HEK293 (cell line): ENCODE measurements around the gene SRRM5.

ENCODE experiments used
- CTCF ChIA-PET: fragments of 350-600 bp; formaldehyde crosslinking; extraction: SDS; loops from one replicate; lab custom pipeline; 2021; ENCODE audit warnings: antibody characterized with exemption; lab: Yijun Ruan, JAX
- POLR2A ChIA-PET: fragments of 300-600 bp; formaldehyde crosslinking; extraction: SDS; loops from one replicate; lab custom pipeline; 2020; ENCODE audit warnings: antibody characterized with exemption, inconsistent platforms; lab: Yijun Ruan, JAX
- H3K27ac ChIP-seq: fragments of 200-500 bp; sonication (Bioruptor generic); 2 replicates; pipeline ENCODE4 v1.5.1; 2014; ENCODE audit warnings: low read depth, low read length, control low read depth, inconsistent platforms; ENCODE audit errors: extremely low read depth
- H3K36me3 ChIP-seq, 2 experiments: fragments of 200-500 bp in 1 of 2; sonication (Bioruptor generic) in 1 of 2; 1 replicate in 1 of 2; 2 replicates in 1 of 2; pipeline ENCODE4 v1.5.1; 2014 to 2017; ENCODE audit warnings: inconsistent platforms in 2 of 2, low read length in 2 of 2; ENCODE audit not compliant: control insufficient read depth in 2 of 2, insufficient read depth in 1 of 2
- H3K4me1 ChIP-seq: fragments of 200-500 bp; sonication (Bioruptor generic); 2 replicates; pipeline ENCODE4 v1.5.1; 2014; ENCODE audit warnings: mild to moderate bottlenecking, low read length, inconsistent platforms; ENCODE audit not compliant: control insufficient read depth, insufficient read depth
- H3K4me3 ChIP-seq: 2 replicates; pipeline ENCODE4 v1.5.1; 2011; ENCODE audit warnings: low read depth, mild to moderate bottlenecking, control low read depth, low read length, moderate library complexity
- H3K9me3 ChIP-seq: fragments of 200-500 bp; sonication (Bioruptor generic); 2 replicates; pipeline ENCODE4 v1.5.1; 2014; ENCODE audit warnings: low read depth, low read length, inconsistent platforms; ENCODE audit not compliant: control insufficient read depth, insufficient read depth
- OVOL3 ChIP-seq: fragments of 450-650 bp; formaldehyde crosslinking; IDR thresholded peaks from 2 replicates; pipeline ENCODE4 v1.5.1; 2016; ENCODE audit warnings: missing biosample characterization, missing genetic modification characterization
- SCRT1 ChIP-seq: fragments of 450-650 bp; formaldehyde crosslinking; IDR thresholded peaks from 2 replicates; pipeline ENCODE4 v1.5.1; 2016; ENCODE audit warnings: missing biosample characterization, missing genetic modification characterization, borderline replicate concordance
- ZBTB17 ChIP-seq: fragments of 450-650 bp; formaldehyde crosslinking; IDR thresholded peaks from 2 replicates; pipeline ENCODE4 v1.5.1; 2016; ENCODE audit warnings: missing biosample characterization, missing genetic modification characterization
- ZNF133 ChIP-seq: fragments of 450-650 bp; formaldehyde crosslinking; IDR thresholded peaks from 2 replicates; pipeline ENCODE4 v1.5.1; 2016; ENCODE audit warnings: missing biosample characterization, missing genetic modification characterization
- ZNF146 ChIP-seq: fragments of 450-650 bp; formaldehyde crosslinking; IDR thresholded peaks from 2 replicates; pipeline ENCODE4 v1.5.1; 2016; ENCODE audit warnings: missing biosample characterization, missing genetic modification characterization
- ZNF175 ChIP-seq: fragments of 450-650 bp; formaldehyde crosslinking; IDR thresholded peaks from 2 replicates; pipeline ENCODE4 v1.5.1; 2016; ENCODE audit warnings: missing biosample characterization, missing genetic modification characterization
- ZNF211 ChIP-seq: fragments of 450-650 bp; formaldehyde crosslinking; IDR thresholded peaks from 2 replicates; pipeline ENCODE4 v1.5.1; 2016; ENCODE audit warnings: low read depth, missing biosample characterization, missing genetic modification characterization
- ZNF274 ChIP-seq, 2 experiments: fragments of 200-500 bp in 1 of 2; fragments of 450-650 bp in 1 of 2; sonication (Bioruptor generic) in 1 of 2; formaldehyde crosslinking in 1 of 2; IDR thresholded peaks; 2 replicates each; pipeline versions ENCODE4 v1.5.1 to v1.6.1; 2014 to 2016; ENCODE audit warnings: borderline replicate concordance in 1 of 2, inconsistent platforms in 1 of 2, low read length in 1 of 2, missing biosample characterization in 1 of 2, missing genetic modification characterization in 1 of 2
- ZNF354C ChIP-seq: fragments of 450-650 bp; formaldehyde crosslinking; IDR thresholded peaks from 2 replicates; pipeline ENCODE4 v1.5.1; 2016; ENCODE audit warnings: missing biosample characterization, missing genetic modification characterization, low read depth, borderline replicate concordance
- ZNF394 ChIP-seq: fragments of 450-650 bp; formaldehyde crosslinking; IDR thresholded peaks from 2 replicates; pipeline ENCODE4 v1.5.1; 2016; ENCODE audit warnings: missing biosample characterization, missing genetic modification characterization, mild to moderate bottlenecking, moderate library complexity, borderline replicate concordance
- ZNF510 ChIP-seq: fragments of 450-650 bp; formaldehyde crosslinking; IDR thresholded peaks from 2 replicates; pipeline ENCODE4 v1.5.1; 2018; ENCODE audit warnings: mild to moderate bottlenecking, missing genetic modification characterization, missing biosample characterization; ENCODE audit not compliant: insufficient replicate concordance
- ZNF600 ChIP-seq: fragments of 450-650 bp; formaldehyde crosslinking; IDR thresholded peaks from 2 replicates; pipeline ENCODE4 v1.5.1; 2016; ENCODE audit warnings: missing biosample characterization, missing genetic modification characterization
- ZNF670 ChIP-seq: fragments of 450-650 bp; formaldehyde crosslinking; IDR thresholded peaks from 2 replicates; pipeline ENCODE4 v1.5.1; 2016; ENCODE audit warnings: missing biosample characterization, missing genetic modification characterization, low read depth
- ZNF768 ChIP-seq: fragments of 450-650 bp; formaldehyde crosslinking; IDR thresholded peaks from 2 replicates; pipeline ENCODE4 v1.5.1; 2018; ENCODE audit warnings: missing biosample characterization, mild to moderate bottlenecking, missing genetic modification characterization
- ZNF777 ChIP-seq: fragments of 450-650 bp; formaldehyde crosslinking; IDR thresholded peaks from 2 replicates; pipeline ENCODE4 v1.5.1; 2017; ENCODE audit warnings: missing biosample characterization, missing genetic modification characterization, borderline replicate concordance
- ZNF792 ChIP-seq: fragments of 450-650 bp; formaldehyde crosslinking; IDR thresholded peaks from 2 replicates; pipeline ENCODE4 v1.5.1; 2016; ENCODE audit warnings: missing biosample characterization, missing genetic modification characterization
- ZSCAN16 ChIP-seq: fragments of 450-650 bp; formaldehyde crosslinking; IDR thresholded peaks from 2 replicates; pipeline ENCODE4 v1.5.1; 2016; ENCODE audit warnings: missing biosample characterization, missing genetic modification characterization
- ZSCAN30 ChIP-seq: fragments of 450-650 bp; IDR thresholded peaks from 2 replicates; pipeline ENCODE4 v1.5.1; 2018; ENCODE audit warnings: missing biosample characterization, mild to moderate bottlenecking, missing genetic modification characterization, moderate library complexity
- TF ChIP-seq, protein P1 (sequence below): fragments of 450-650 bp; formaldehyde crosslinking; IDR thresholded peaks from 2 replicates; pipeline ENCODE4 v1.5.1; 2016; ENCODE audit warnings: missing biosample characterization, missing genetic modification characterization
- TF ChIP-seq, protein P2 (sequence below): fragments of 450-650 bp; formaldehyde crosslinking; IDR thresholded peaks from 2 replicates; pipeline ENCODE4 v1.5.1; 2017; ENCODE audit warnings: missing biosample characterization, missing genetic modification characterization
- TF ChIP-seq, protein P3 (sequence below): fragments of 450-650 bp; formaldehyde crosslinking; IDR thresholded peaks from 2 replicates; pipeline ENCODE4; 2016; ENCODE audit warnings: missing biosample characterization, missing genetic modification characterization
- TF ChIP-seq, protein P4 (sequence below): fragments of 450-650 bp; formaldehyde crosslinking; IDR thresholded peaks from 2 replicates; pipeline ENCODE4 v1.5.1; 2016; ENCODE audit warnings: missing biosample characterization, missing genetic modification characterization

The SRRM5 gene

DNA sequence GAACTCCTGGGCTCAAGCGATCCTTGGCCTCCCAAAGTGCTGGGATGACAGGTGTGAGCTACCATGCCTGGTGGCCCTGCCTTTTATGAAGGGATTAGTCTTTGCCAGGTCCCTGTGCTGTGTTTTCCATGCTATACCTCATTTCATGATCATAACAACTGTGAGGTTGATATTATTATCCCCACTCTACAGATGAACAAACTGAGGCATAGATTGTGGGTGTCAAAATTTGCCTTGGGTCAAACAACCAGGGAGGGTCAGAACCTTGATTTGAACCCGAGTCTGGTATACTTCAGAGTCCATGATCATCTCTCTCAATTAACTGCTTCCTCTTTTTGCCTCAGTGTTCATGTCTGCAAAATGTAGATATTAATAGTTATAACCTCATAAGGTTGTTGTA is 29.4 kb upstream of the SRRM5 start:
- ChIA-PET POLR2A (interaction anchor here (0.7 kb wide), 1 partner anchor 73 kb away, joined by 4 read pairs; no protein-coding TSS in a partner anchor), CTCF (interaction anchor here (1.4 to 4.5 kb wide), 2 partner anchors 12 to 27 kb away, joined by 4 to 39 read pairs; partner anchors contain the start of gene IRGQ)

DNA sequence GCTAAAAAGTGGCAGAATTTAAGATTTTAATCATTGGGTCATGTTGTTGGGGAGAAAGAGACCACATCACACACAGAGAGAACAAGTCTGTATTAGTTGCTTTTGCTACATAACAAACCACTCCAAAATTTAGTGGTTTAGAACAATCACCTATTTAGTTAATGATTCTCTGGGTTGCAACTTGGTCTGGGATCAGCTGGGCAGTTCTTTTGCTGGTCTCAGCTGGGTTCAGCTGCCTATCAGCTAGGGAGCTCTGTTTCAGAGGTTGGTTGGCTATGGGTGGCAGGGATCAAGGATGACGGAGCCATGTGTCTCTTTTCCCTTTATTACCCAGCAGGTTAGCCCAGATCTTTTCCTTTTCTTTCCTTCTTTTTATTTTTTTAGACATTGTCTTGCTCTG is 27.4 kb upstream of the SRRM5 start:
- 0 out of 2 replicates have a peak, but pooled peaks have one; percentile 24 for TF ChIP-seq ZBTB17 (tag by site-specific recombination)
- no peak for TF ChIP-seq ZNF394
- no peak for TF ChIP-seq ZNF670 (tag by site-specific recombination)
- TF ChIP-seq ZNF274 (IDR thresholded peaks at IDR 0.05; ENCODE audit: low read length) = no peak
- no peak for TF ChIP-seq ZNF274 (tag by site-specific recombination; IDR thresholded peaks at IDR 0.05; ENCODE audit: borderline replicate concordance)
- TF ChIP-seq ZNF211 (tag by site-specific recombination) = no peak
- TF ChIP-seq ZNF777 = no peak
- TF ChIP-seq ZNF792 = no peak
- no peak for TF ChIP-seq ZNF600 (tag by site-specific recombination)
- TF ChIP-seq, protein P1, sequence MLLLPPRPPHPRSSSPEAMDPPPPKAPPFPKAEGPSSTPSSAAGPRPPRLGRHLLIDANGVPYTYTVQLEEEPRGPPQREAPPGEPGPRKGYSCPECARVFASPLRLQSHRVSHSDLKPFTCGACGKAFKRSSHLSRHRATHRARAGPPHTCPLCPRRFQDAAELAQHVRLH (tag by site-specific recombination) = no peak
- TF ChIP-seq, protein P2, sequence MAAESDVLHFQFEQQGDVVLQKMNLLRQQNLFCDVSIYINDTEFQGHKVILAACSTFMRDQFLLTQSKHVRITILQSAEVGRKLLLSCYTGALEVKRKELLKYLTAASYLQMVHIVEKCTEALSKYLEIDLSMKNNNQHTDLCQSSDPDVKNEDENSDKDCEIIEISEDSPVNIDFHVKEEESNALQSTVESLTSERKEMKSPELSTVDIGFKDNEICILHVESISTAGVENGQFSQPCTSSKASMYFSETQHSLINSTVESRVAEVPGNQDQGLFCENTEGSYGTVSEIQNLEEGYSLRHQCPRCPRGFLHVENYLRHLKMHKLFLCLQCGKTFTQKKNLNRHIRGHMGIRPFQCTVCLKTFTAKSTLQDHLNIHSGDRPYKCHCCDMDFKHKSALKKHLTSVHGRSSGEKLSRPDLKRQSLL (tag by site-specific recombination) = 0 out of 2 replicates have a peak, but pooled peaks have one; percentile 35
- Histone ChIP-seq H3K9me3 (no peaks in the 10 kb centered on the region), H3K36me3 (peaks cover 9 to 26% of the 10 kb centered on the region in 2 experiments), H3K4me1 (no peaks in the 10 kb centered on the region), H3K4me3 (no peak overlapping the region), H3K27ac (no peak overlapping the region; the same call in 1 of the 2 replicates)
- CTCF ChIA-PET = interaction anchor here (0.6 to 4.5 kb wide), 4 partner anchors 10 to 225 kb away, joined by 3 to 39 read pairs (median 4); partner anchors contain the start of gene IRGQ
- POLR2A ChIA-PET = interaction anchor here (3.2 kb wide), 1 partner anchor 12 kb away, joined by 14 read pairs; the partner anchor contains the start of genes IRGQ and ZNF576

More for the DNA sequence above, 29.4 kb upstream of the SRRM5 start:
- TF ChIP-seq ZNF510 (tag by site-specific recombination) = no peak
- no peak for TF ChIP-seq ZNF792
- no peak for TF ChIP-seq ZNF768 (tag by site-specific recombination)
- no peak for TF ChIP-seq ZNF175
- TF ChIP-seq, protein P3, sequence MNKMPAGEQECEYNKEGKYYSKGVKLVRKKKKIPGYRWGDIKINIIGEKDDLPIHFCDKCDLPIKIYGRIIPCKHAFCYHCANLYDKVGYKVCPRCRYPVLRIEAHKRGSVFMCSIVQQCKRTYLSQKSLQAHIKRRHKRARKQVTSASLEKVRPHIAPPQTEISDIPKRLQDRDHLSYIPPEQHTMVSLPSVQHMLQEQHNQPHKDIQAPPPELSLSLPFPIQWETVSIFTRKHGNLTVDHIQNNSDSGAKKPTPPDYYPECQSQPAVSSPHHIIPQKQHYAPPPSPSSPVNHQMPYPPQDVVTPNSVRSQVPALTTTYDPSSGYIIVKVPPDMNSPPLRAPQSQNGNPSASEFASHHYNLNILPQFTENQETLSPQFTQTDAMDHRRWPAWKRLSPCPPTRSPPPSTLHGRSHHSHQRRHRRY = no peak
- TF ChIP-seq, protein P1 (tag by site-specific recombination) = 0 out of 2 replicates have a peak, but pooled peaks have one; percentile 61
- no peak for TF ChIP-seq ZSCAN16
- H3K9me3 ChIP-seq = no peaks in the 10 kb centered on the region
- H3K36me3 ChIP-seq = peaks cover 5 to 13% of the 10 kb centered on the region in 2 experiments
- H3K27ac ChIP-seq = no peak overlapping the region
- H3K4me1 ChIP-seq = no peaks in the 10 kb centered on the region
- no peak overlapping the region for H3K4me3 ChIP-seq

DNA sequence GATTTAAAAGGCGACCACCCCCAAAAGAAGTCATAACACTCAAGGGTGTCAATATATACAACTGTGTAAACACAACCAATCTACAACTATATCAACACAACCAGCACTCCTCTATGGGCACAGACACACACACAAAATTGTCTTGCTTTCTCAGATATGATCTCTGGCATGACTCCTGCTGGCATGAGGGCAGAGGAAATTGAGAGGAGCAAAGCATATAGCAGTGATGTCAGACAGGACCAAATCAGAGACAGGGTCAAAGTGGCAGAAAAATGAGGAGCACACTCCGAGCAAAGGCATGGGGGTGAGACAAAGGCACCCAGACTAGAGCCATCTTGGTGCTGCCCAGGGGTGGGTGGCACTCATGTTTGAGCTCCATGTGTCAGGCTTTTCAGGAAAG is 25.5 kb upstream of the SRRM5 start:
- peaks cover 28 to 45% of the 10 kb centered on the region in 2 experiments for H3K36me3 ChIP-seq
- no peaks in the 10 kb centered on the region for H3K9me3 ChIP-seq
- H3K4me1 ChIP-seq = no peaks in the 10 kb centered on the region
- no peak for TF ChIP-seq SCRT1 (tag by site-specific recombination)
- TF ChIP-seq OVOL3 (tag by site-specific recombination) = no peak
- TF ChIP-seq ZNF133 (tag by site-specific recombination) = no peak
- TF ChIP-seq ZSCAN30 (tag by site-specific recombination) = no peak
- TF ChIP-seq ZNF146 (tag by site-specific recombination) = no peak
- TF ChIP-seq ZNF354C (tag by site-specific recombination) = no peak
- TF ChIP-seq, protein P4, sequence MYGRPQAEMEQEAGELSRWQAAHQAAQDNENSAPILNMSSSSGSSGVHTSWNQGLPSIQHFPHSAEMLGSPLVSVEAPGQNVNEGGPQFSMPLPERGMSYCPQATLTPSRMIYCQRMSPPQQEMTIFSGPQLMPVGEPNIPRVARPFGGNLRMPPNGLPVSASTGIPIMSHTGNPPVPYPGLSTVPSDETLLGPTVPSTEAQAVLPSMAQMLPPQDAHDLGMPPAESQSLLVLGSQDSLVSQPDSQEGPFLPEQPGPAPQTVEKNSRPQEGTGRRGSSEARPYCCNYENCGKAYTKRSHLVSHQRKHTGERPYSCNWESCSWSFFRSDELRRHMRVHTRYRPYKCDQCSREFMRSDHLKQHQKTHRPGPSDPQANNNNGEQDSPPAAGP (tag by site-specific recombination) = no peak
- no peak overlapping the region for H3K4me3 ChIP-seq
- ChIA-PET CTCF (interaction anchor here (0.6 to 1.7 kb wide), 4 partner anchors 9 to 182 kb away, joined by 3 to 12 read pairs (median 5); partner anchors contain the start of gene IRGQ), POLR2A (interaction anchor here (1.6 kb wide), 1 partner anchor 10 kb away, joined by 6 read pairs; the partner anchor contains the start of genes IRGQ and ZNF576)
- H3K27ac ChIP-seq = 0 out of 2 replicates have a peak overlapping the region, but pooled peaks have one; percentile 16
